SK-N-SH (cell line): ENCODE measurements around the gene CPVL.

Source experiments
- EZH2phosphoT487 ChIP-seq: fragments of 200-600 bp; sonication (generic); IDR thresholded peaks from 2 replicates; pipeline ENCODE4 v1.6.1; 2017; ENCODE audit warnings: low read depth, mixed run types, mild to moderate bottlenecking, antibody characterized with exemption, moderate library complexity, borderline replicate concordance
- NFIC ChIP-seq: IDR thresholded peaks from 2 replicates; pipeline ENCODE4 v1.4.0; 2012; ENCODE audit warnings: borderline replicate concordance
- RXRA ChIP-seq: IDR thresholded peaks from 2 replicates; pipeline ENCODE4 v1.4.0; 2012; ENCODE audit warnings: low read depth, mild to moderate bottlenecking, borderline replicate concordance
- SMC3 ChIP-seq: IDR thresholded peaks from 2 replicates; pipeline ENCODE4 v1.6.1; 2012; ENCODE audit warnings: low read depth, low read length, improper control_type of control experiment
- TAF1 ChIP-seq: IDR thresholded peaks from 2 replicates; pipeline ENCODE4 v1.6.1; 2012; ENCODE audit warnings: low read depth, mild to moderate bottlenecking, low read length, moderate library complexity, borderline replicate concordance
- TCF12 ChIP-seq: IDR thresholded peaks from 2 replicates; pipeline ENCODE4 v1.4.0; 2012
- TF ChIP-seq, protein P1 (sequence below): IDR thresholded peaks from 2 replicates; pipeline ENCODE4 v1.4.0; 2012; ENCODE audit warnings: low read depth
- TF ChIP-seq, protein P2 (sequence below): fragments of 200-600 bp; sonication (generic); IDR thresholded peaks from 2 replicates; pipeline ENCODE4 v1.6.1; 2017; ENCODE audit warnings: antibody characterized with exemption, mild to moderate bottlenecking, moderate library complexity
- TF ChIP-seq, protein P3 (sequence below): IDR thresholded peaks from 2 replicates; pipeline ENCODE4 v1.6.1; 2012; ENCODE audit warnings: mild to moderate bottlenecking, low read depth, low read length, moderate library complexity
- TF ChIP-seq, protein P4 (sequence below): IDR thresholded peaks from 2 replicates; pipeline ENCODE4 v1.4.0; 2012; ENCODE audit warnings: low read depth, borderline replicate concordance

DNA sequence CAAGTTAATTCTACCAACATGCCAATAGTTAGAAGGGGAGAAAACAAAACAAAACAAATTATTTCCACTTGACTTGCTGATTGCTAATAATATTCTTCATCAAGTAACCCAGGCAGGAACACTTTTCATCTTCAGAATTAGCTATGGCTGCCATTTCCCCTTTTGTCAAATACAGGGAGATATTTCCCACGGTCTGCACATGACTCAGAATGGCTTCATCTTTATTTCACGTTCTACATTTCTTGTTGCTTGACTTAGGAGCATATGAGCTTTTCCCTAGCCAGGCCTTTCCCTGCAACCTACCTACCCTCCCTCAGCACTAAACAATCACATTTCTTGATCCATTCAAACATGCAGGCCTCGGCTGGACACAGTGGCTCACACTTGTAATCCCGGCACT, 6.5 kb downstream of the CPVL start:
- TF ChIP-seq, protein P1, sequence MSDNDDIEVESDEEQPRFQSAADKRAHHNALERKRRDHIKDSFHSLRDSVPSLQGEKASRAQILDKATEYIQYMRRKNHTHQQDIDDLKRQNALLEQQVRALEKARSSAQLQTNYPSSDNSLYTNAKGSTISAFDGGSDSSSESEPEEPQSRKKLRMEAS: no peak
- TF ChIP-seq, protein P2, sequence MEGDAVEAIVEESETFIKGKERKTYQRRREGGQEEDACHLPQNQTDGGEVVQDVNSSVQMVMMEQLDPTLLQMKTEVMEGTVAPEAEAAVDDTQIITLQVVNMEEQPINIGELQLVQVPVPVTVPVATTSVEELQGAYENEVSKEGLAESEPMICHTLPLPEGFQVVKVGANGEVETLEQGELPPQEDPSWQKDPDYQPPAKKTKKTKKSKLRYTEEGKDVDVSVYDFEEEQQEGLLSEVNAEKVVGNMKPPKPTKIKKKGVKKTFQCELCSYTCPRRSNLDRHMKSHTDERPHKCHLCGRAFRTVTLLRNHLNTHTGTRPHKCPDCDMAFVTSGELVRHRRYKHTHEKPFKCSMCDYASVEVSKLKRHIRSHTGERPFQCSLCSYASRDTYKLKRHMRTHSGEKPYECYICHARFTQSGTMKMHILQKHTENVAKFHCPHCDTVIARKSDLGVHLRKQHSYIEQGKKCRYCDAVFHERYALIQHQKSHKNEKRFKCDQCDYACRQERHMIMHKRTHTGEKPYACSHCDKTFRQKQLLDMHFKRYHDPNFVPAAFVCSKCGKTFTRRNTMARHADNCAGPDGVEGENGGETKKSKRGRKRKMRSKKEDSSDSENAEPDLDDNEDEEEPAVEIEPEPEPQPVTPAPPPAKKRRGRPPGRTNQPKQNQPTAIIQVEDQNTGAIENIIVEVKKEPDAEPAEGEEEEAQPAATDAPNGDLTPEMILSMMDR: no peak
- no peak for TF ChIP-seq NFIC
- TF ChIP-seq, protein P3, sequence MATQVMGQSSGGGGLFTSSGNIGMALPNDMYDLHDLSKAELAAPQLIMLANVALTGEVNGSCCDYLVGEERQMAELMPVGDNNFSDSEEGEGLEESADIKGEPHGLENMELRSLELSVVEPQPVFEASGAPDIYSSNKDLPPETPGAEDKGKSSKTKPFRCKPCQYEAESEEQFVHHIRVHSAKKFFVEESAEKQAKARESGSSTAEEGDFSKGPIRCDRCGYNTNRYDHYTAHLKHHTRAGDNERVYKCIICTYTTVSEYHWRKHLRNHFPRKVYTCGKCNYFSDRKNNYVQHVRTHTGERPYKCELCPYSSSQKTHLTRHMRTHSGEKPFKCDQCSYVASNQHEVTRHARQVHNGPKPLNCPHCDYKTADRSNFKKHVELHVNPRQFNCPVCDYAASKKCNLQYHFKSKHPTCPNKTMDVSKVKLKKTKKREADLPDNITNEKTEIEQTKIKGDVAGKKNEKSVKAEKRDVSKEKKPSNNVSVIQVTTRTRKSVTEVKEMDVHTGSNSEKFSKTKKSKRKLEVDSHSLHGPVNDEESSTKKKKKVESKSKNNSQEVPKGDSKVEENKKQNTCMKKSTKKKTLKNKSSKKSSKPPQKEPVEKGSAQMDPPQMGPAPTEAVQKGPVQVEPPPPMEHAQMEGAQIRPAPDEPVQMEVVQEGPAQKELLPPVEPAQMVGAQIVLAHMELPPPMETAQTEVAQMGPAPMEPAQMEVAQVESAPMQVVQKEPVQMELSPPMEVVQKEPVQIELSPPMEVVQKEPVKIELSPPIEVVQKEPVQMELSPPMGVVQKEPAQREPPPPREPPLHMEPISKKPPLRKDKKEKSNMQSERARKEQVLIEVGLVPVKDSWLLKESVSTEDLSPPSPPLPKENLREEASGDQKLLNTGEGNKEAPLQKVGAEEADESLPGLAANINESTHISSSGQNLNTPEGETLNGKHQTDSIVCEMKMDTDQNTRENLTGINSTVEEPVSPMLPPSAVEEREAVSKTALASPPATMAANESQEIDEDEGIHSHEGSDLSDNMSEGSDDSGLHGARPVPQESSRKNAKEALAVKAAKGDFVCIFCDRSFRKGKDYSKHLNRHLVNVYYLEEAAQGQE: no peak
- TF ChIP-seq EZH2phosphoT487: no peak
- TF ChIP-seq TAF1: no peak
- no peak for TF ChIP-seq RXRA
- TF ChIP-seq TCF12: no peak
- TF ChIP-seq, protein P4, sequence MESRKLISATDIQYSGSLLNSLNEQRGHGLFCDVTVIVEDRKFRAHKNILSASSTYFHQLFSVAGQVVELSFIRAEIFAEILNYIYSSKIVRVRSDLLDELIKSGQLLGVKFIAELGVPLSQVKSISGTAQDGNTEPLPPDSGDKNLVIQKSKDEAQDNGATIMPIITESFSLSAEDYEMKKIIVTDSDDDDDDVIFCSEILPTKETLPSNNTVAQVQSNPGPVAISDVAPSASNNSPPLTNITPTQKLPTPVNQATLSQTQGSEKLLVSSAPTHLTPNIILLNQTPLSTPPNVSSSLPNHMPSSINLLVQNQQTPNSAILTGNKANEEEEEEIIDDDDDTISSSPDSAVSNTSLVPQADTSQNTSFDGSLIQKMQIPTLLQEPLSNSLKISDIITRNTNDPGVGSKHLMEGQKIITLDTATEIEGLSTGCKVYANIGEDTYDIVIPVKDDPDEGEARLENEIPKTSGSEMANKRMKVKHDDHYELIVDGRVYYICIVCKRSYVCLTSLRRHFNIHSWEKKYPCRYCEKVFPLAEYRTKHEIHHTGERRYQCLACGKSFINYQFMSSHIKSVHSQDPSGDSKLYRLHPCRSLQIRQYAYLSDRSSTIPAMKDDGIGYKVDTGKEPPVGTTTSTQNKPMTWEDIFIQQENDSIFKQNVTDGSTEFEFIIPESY: no peak
- no peak for TF ChIP-seq SMC3
